H1 (cell line): ENCODE data around the gene GPATCH4. TPM values are rescaled to one million over a fixed set of nuclear protein-coding genes. Genes with fewer than 3 reads are reported as not detected.

ENCODE experiments used
- CTCF ChIA-PET: fragments of 300-600 bp; sonication (Branson Sonifier 250); formaldehyde crosslinking; loops from one replicate; lab custom pipeline; 2021; ENCODE audit not compliant: partially characterized antibody; lab: Charles Lee
- POLR2A ChIA-PET: fragments of 300-600 bp; sonication (Branson Sonifier 250); formaldehyde crosslinking; loops from one replicate; lab custom pipeline; 2021; ENCODE audit warnings: inconsistent platforms; ENCODE audit not compliant: partially characterized antibody; lab: Charles Lee
- DNase-seq, 2 experiments: peaks; one replicate each; pipeline versions ENCODE4 v3.0.0 to v3.0.0-alpha.2; 2010 to 2022; ENCODE audit warnings: low spot score in 2 of 2, low read depth in 1 of 2, mixed read lengths in 1 of 2
- FAIRE-seq: peaks from 2 replicates; lab custom pipeline; 2011; peaks lifted over from hg19 to GRCh38; lab: Jason Lieb, UNC
- H2AFZ ChIP-seq: 2 replicates; pipeline ENCODE4 v1.8.1; 2012; ENCODE audit warnings: low read length, inconsistent platforms
- H2AK5ac ChIP-seq: 2 replicates; pipeline ENCODE4 v1.6.1; 2013; ENCODE audit warnings: low read depth, low read length
- H2BK120ac ChIP-seq: replicated peaks from 2 replicates; pipeline ENCODE3; 2013; ENCODE audit warnings: low read depth, low read length, inconsistent platforms
- H2BK12ac ChIP-seq: 2 replicates; pipeline ENCODE4 v1.6.1; 2013; ENCODE audit warnings: low read depth, low read length
- H2BK15ac ChIP-seq: 2 replicates; pipeline ENCODE4 v1.6.1; 2013; ENCODE audit warnings: low read length
- H2BK20ac ChIP-seq: 2 replicates; pipeline ENCODE4 v1.6.1; 2013; ENCODE audit warnings: low read length
- H2BK5ac ChIP-seq: 2 replicates; pipeline ENCODE4 v1.6.1; 2013; ENCODE audit warnings: low read depth, low read length
- H3K14ac ChIP-seq: 2 replicates; pipeline ENCODE4 v1.6.1; 2013; ENCODE audit warnings: inconsistent platforms; ENCODE audit not compliant: insufficient read length
- H3K18ac ChIP-seq: 2 replicates; pipeline ENCODE4 v1.6.1; 2013; ENCODE audit warnings: low read length; ENCODE audit errors: extremely low read depth
- H3K23ac ChIP-seq: 2 replicates; pipeline ENCODE4 v1.6.1; 2013; ENCODE audit warnings: inconsistent platforms; ENCODE audit not compliant: insufficient read length
- H3K23me2 ChIP-seq: 2 replicates; pipeline ENCODE4 v1.6.1; 2013; ENCODE audit warnings: low read depth, low read length
- H3K27ac ChIP-seq: 2 replicates; pipeline ENCODE4 v1.6.1; 2011; ENCODE audit warnings: low read depth, low read length, inconsistent platforms
- H3K27me3 ChIP-seq, 4 experiments: replicated peaks in 1 of 4; 1 replicate in 1 of 4; 2 replicates in 3 of 4; pipeline versions ENCODE4 v1.6.1 to v1.8.1; 2011 to 2013; ENCODE audit warnings: low read length in 3 of 4, mild to moderate bottlenecking in 3 of 4, inconsistent platforms in 2 of 4, mixed read lengths in 2 of 4, moderate library complexity in 1 of 4; ENCODE audit not compliant: control insufficient read depth in 3 of 4, insufficient read depth in 3 of 4; ENCODE audit errors: extremely low read depth in 1 of 4
- H3K36me3 ChIP-seq, 4 experiments: 2 replicates each; pipeline versions ENCODE4 v1.6.1 to v1.8.1; 2011 to 2013; ENCODE audit warnings: mild to moderate bottlenecking in 4 of 4, low read length in 3 of 4, moderate library complexity in 2 of 4, control low read depth in 1 of 4, inconsistent platforms in 1 of 4; ENCODE audit not compliant: insufficient read depth in 4 of 4, control insufficient read depth in 2 of 4
- H3K4ac ChIP-seq: replicated peaks from 2 replicates; pipeline ENCODE3; 2013; ENCODE audit warnings: low read length, low read depth, mixed read lengths, inconsistent platforms; ENCODE audit not compliant: insufficient read length
- H3K4me1 ChIP-seq, 4 experiments: replicated peaks in 1 of 4; 1 replicate in 1 of 4; 2 replicates in 3 of 4; pipeline versions ENCODE4 v1.6.1 to v1.8.1; 2011 to 2013; ENCODE audit warnings: low read length in 3 of 4, inconsistent platforms in 2 of 4, mixed read lengths in 1 of 4; ENCODE audit not compliant: insufficient read depth in 4 of 4, control insufficient read depth in 3 of 4
- H3K4me2 ChIP-seq, 2 experiments: 2 replicates each; pipeline versions ENCODE4 v1.6.1 to v1.8.1; 2011 to 2013; ENCODE audit warnings: low read depth in 2 of 2, low read length in 2 of 2, control low read depth in 1 of 2, inconsistent platforms in 1 of 2, mild to moderate bottlenecking in 1 of 2; ENCODE audit not compliant: insufficient read depth in 1 of 2
- H3K4me3 ChIP-seq, 4 experiments: fragments of 200-600, 300-600 bp in 1 of 4; sonication (generic), shearing (Covaris generic), sonication (Bioruptor Twin) in 1 of 4; 2 replicates each; pipeline versions ENCODE4 v1.5.1 to v1.8.1; 2011 to 2016; ENCODE audit warnings: low read length in 4 of 4, low read depth in 3 of 4, control low read depth in 2 of 4, inconsistent platforms in 2 of 4, mild to moderate bottlenecking in 2 of 4, mixed read lengths in 1 of 4, moderate library complexity in 1 of 4; ENCODE audit not compliant: insufficient read depth in 2 of 4; ENCODE audit errors: extremely low read depth in 1 of 4
- H3K56ac ChIP-seq: replicated peaks from 2 replicates; pipeline ENCODE3; 2013; ENCODE audit warnings: low read depth, mild to moderate bottlenecking, mixed read lengths, low read length, inconsistent platforms; ENCODE audit not compliant: insufficient read length
- H3K79me1 ChIP-seq: 2 replicates; pipeline ENCODE4 v1.6.1; 2013; ENCODE audit warnings: low read depth, low read length, control low read depth
- H3K79me2 ChIP-seq, 2 experiments: 2 replicates each; pipeline versions ENCODE4 v1.6.1 to v1.8.1; 2012 to 2013; ENCODE audit warnings: low read length in 2 of 2, mild to moderate bottlenecking in 2 of 2, inconsistent platforms in 1 of 2; ENCODE audit not compliant: insufficient read depth in 2 of 2, control insufficient read depth in 1 of 2
- H3K9ac ChIP-seq, 4 experiments: replicated peaks in 1 of 4; 1 replicate in 1 of 4; 2 replicates in 3 of 4; pipeline versions ENCODE4 v1.6.1 to v1.8.1; 2011 to 2013; ENCODE audit warnings: low read depth in 3 of 4, low read length in 3 of 4, control low read depth in 2 of 4, mild to moderate bottlenecking in 2 of 4, moderate library complexity in 2 of 4, inconsistent platforms in 1 of 4; ENCODE audit errors: extremely low read depth in 1 of 4
- H3K9me3 ChIP-seq, 2 experiments: 2 replicates each; pipeline versions ENCODE4 v1.6.1 to v1.8.1; 2012 to 2013; ENCODE audit warnings: mild to moderate bottlenecking in 2 of 2, moderate library complexity in 2 of 2, control low read depth in 1 of 2, inconsistent platforms in 1 of 2, low read depth in 1 of 2, low read length in 1 of 2, mixed read lengths in 1 of 2; ENCODE audit not compliant: insufficient read depth in 2 of 2
- H4K20me1 ChIP-seq, 2 experiments: replicated peaks in 1 of 2; 2 replicates each; pipeline versions ENCODE3 to v1.8.1; 2011 to 2013; ENCODE audit warnings: inconsistent platforms in 2 of 2, low read length in 2 of 2, mild to moderate bottlenecking in 1 of 2; ENCODE audit not compliant: insufficient read depth in 2 of 2, control insufficient read depth in 1 of 2
- H4K5ac ChIP-seq: 2 replicates; pipeline ENCODE4 v1.6.1; 2013; ENCODE audit warnings: low read length, low read depth, mixed read lengths, inconsistent platforms; ENCODE audit not compliant: insufficient read length
- H4K8ac ChIP-seq: 2 replicates; pipeline ENCODE4 v1.8.0; 2013; ENCODE audit warnings: mild to moderate bottlenecking, moderate library complexity, low read length, inconsistent platforms; ENCODE audit not compliant: insufficient read depth; ENCODE audit errors: extremely low read depth
- H4K91ac ChIP-seq: replicated peaks from 2 replicates; pipeline ENCODE3; 2013; ENCODE audit warnings: low read length, mixed read lengths, inconsistent platforms; ENCODE audit not compliant: insufficient read length
- WGBS, 2 experiments: shearing (Covaris generic) in 1 of 2; methylation state at CpG; one replicate each; pipeline versions ENCODE4 v1.1.6 to v1.1.7; 2013 to 2015; ENCODE audit warnings: low lambda C conversion rate in 2 of 2, mixed read lengths in 2 of 2, inconsistent platforms in 1 of 2, low coverage in 1 of 2, missing lambda C conversion rate in 1 of 2; ENCODE audit not compliant: insufficient replicate concordance in 2 of 2, insufficient coverage in 1 of 2, insufficient read length in 1 of 2; ENCODE audit errors: extremely low coverage in 1 of 2, missing lambda C conversion rate in 1 of 2; 5-methylcytosine and 5-hydroxymethylcytosine counted together
- polyA plus RNA-seq, 7 experiments: library from polyadenylated mRNA; depleted of rRNA in 3 of 7; stranded (reverse) in 5 of 7; unstranded in 2 of 7; fragments of >200 nt in 5 of 7; fragments of 200-250 nt in 2 of 7; gene quantifications; 1 replicate in 5 of 7; 2 replicates in 1 of 7; 4 replicates in 1 of 7; pipeline versions ENCODE4 v1.2.1 to v1.2.3, GENCODE V29; 2011 to 2013; ENCODE audit warnings: missing spikeins in 2 of 7, mixed read lengths in 2 of 7
- total RNA-seq: library from RNA; stranded (reverse); fragmentation: NEBNext Ultra II Directional; extraction: Animal tissue kit (Norgen Biotek cat#: 25700); gene quantifications from 2 replicates; pipeline ENCODE4 v1.2.1, GENCODE V29; 2021
- TF ChIP-seq, protein P1 (sequence below), 3 experiments: IDR thresholded peaks; 1 replicate in 2 of 3; 2 replicates in 1 of 3; pipeline versions ENCODE4 v1.5.1 to v1.6.1; 2011; ENCODE audit warnings: low read length in 3 of 3, mild to moderate bottlenecking in 3 of 3, inconsistent platforms in 2 of 3, low read depth in 1 of 3, moderate library complexity in 1 of 3; ENCODE audit not compliant: insufficient read depth in 1 of 3; ENCODE audit errors: control extremely low read depth in 1 of 3

Gene GPATCH4
- total and polyA plus RNA-seq, 2 of the 8 experiments (the other 6 are each of a cell fraction or from before 2014, with no cell fraction given), result 20.5 to 47.9 TPM

DNA sequence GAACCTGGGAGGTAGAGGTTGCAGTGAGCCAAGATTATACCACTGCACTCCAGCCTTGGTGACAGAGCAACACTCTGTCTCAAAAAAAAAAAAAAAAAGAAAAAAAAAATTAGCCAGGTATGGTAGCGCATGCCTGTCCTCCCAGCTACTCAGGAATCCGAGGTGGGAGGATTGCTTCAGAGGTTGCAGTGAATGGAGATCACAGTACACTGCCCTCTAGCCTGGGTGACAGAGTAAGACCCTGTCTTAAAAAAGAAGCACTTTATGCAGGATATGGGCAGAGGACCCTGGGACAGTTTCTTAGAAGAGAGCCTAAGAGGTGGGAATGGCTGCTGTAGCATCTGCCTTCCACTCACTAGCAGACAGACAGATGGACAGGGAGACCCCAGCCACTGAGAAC lies 51.9 kb downstream of the GPATCH4 start:
- H2BK20ac ChIP-seq, result no peak overlapping the region
- no peak overlapping the region for H4K8ac ChIP-seq
- no peak overlapping the region for H3K23ac ChIP-seq
- POLR2A ChIA-PET, result interaction anchor here (0.7 to 1.6 kb wide), 2 partner anchors 12 to 52 kb away, joined by 3 read pairs; partner anchors contain the start of gene GPATCH4
- H3K4ac ChIP-seq, result no peak overlapping the region
- no peak overlapping the region for H2AFZ ChIP-seq
- no peak overlapping the region for H2AK5ac ChIP-seq
- H3K9me3 ChIP-seq, result no peaks in the 10 kb centered on the region
- H3K9ac ChIP-seq, result no peak overlapping the region
- no peak overlapping the region for H4K5ac ChIP-seq
- H3K14ac ChIP-seq, result no peak overlapping the region
- H2BK15ac ChIP-seq, result no peak overlapping the region
- H3K79me2 ChIP-seq, result no peaks in the 10 kb centered on the region
- H3K56ac ChIP-seq, result no peak overlapping the region
- H2BK5ac ChIP-seq, result no peak overlapping the region
- H3K18ac ChIP-seq, result no peak overlapping the region
- no peak overlapping the region for H3K4me2 ChIP-seq
- H4K91ac ChIP-seq, result no peak overlapping the region
- no peaks in the 10 kb centered on the region for H3K27me3 ChIP-seq
- FAIRE-seq (no peak), DNase-seq (no peak)
- H2BK12ac ChIP-seq, result no peak overlapping the region
- no peaks in the 10 kb centered on the region for H3K23me2 ChIP-seq
- peaks cover 3 to 24% (median 13%) of the 10 kb centered on the region in 4 experiments; a peak in 6 of 8 replicates for H3K36me3 ChIP-seq
- no peaks in the 10 kb centered on the region for H3K4me1 ChIP-seq
- H3K4me3 ChIP-seq, result no peak overlapping the region
- no peak overlapping the region for H3K27ac ChIP-seq
- H4K20me1 ChIP-seq, result peaks cover 0 to 8% of the 10 kb centered on the region in 2 experiments
- CTCF ChIA-PET, result interaction anchor here (0.6 to 6.8 kb wide), 10 partner anchors 12 to 164 kb away, joined by 3 to 33 read pairs (median 4); no protein-coding TSS in a partner anchor
- no peaks in the 10 kb centered on the region for H3K79me1 ChIP-seq
- H2BK120ac ChIP-seq, result no peak overlapping the region
- WGBS, 2 experiments, result 75% methylated on average over 1 of the region's 2 CpGs; no CpG with 5 or more reads in 1 of the 2 experiments
- TF ChIP-seq, protein P1, sequence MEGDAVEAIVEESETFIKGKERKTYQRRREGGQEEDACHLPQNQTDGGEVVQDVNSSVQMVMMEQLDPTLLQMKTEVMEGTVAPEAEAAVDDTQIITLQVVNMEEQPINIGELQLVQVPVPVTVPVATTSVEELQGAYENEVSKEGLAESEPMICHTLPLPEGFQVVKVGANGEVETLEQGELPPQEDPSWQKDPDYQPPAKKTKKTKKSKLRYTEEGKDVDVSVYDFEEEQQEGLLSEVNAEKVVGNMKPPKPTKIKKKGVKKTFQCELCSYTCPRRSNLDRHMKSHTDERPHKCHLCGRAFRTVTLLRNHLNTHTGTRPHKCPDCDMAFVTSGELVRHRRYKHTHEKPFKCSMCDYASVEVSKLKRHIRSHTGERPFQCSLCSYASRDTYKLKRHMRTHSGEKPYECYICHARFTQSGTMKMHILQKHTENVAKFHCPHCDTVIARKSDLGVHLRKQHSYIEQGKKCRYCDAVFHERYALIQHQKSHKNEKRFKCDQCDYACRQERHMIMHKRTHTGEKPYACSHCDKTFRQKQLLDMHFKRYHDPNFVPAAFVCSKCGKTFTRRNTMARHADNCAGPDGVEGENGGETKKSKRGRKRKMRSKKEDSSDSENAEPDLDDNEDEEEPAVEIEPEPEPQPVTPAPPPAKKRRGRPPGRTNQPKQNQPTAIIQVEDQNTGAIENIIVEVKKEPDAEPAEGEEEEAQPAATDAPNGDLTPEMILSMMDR (IDR thresholded peaks at IDR 0.05; ENCODE audit: control extremely low read depth in 1 of 3, insufficient read depth in 1 of 3, low read depth in 1 of 3, low read length in 3 of 3), result peak in 2 of 3 experiments; percentile 27 to 32; a peak in 2 of 4 replicates
